Activated naive CD4-positive, alpha-beta T cell treated with anti-CD3 and anti-CD28 coated beads, Interleukin-2, amount 50 U/mL, for 16 hours (primary cell): ENCODE data around the gene RNU6-9.
"Not testable (repeated sequence)": the region's sequence is repeated elsewhere in the genome, so short reads cannot be mapped to it uniquely, and the experiment has no call there.

Source experiments
- DNase-seq: peaks from one replicate; pipeline ENCODE4 v3.0.0-alpha.2; 2020

Gene RNU6-9

DNA sequence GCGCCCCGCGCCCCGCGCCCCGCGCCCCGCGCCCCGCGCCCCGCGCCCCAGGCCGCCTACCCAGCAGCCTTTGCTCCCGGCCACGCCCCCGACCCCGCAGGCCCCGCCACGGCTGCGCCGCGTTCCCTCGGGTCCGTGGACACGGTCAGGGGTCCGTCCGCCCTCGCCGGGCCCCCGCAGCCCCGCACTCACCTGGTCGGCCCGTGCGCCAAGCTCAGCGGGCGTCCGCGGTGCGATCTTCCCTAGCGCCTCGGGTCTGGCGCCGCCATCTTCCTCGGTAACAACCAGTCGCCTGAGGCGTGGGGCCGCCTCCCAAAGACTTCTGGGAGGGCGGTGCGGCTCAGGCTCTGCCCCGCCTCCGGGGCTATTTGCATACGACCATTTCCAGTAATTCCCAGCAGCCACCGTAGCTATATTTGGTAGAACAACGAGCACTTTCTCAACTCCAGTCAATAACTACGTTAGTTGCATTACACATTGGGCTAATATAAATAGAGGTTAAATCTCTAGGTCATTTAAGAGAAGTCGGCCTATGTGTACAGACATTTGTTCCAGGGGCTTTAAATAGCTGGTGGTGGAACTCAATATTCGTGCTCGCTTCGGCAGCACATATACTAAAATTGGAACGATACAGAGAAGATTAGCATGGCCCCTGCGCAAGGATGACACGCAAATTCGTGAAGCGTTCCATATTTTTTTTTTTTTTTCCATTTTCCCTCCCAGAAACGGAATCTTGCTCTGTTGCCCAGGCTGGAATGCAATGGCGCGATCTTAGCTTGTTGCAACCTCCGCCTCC is at the start of gene RNU6-9, which contains the start of gene MED16:
TSS of gene RNU6-9 (plus strand) at position 591 of the 796 bp plus-strand sequence.
TSS of gene MED16 (minus strand) at position 294 of the 796 bp plus-strand sequence. CDS start 2,056 bp downstream, outside the sequence.
- DNase-seq, result peak; percentile 90

DNA sequence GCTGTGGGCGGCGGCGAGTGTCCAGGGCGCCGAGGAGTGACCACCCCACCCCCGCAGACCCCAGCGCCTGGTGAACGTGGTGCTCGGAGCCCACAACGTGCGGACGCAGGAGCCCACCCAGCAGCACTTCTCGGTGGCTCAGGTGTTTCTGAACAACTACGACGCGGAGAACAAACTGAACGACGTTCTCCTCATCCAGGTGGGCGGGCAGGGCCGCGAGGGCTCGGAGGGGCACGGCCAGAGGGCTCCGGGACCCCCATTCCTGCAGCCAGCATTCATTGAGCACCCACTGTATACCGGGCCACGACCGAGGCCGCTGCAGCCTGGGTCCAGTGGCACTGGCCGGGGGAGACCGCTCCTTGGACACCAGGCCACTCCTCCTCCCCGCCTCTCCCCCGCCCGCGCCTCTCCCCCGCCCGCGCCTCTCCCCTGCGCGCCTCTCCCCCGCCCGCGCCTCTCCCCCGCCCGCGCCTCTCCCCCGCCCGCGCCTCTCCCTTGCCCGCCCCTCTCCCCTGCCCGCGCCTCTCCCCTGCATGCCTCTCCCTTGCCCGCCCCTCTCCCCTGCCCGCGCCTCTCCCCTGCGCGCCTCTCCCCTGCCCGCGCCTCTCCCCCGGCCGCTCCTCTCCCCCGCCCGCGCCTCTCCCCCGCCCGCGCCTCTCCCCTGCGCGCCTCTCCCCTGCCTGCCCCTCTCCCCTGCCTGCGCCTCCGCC is 49.3 kb upstream of the RNU6-9 start:
- no peak for DNase-seq

- DNase-seq, result no peak
Measured at GRCh38 chr19:844546-844971, 48.7 kb upstream of the RNU6-9 start.

DNA sequence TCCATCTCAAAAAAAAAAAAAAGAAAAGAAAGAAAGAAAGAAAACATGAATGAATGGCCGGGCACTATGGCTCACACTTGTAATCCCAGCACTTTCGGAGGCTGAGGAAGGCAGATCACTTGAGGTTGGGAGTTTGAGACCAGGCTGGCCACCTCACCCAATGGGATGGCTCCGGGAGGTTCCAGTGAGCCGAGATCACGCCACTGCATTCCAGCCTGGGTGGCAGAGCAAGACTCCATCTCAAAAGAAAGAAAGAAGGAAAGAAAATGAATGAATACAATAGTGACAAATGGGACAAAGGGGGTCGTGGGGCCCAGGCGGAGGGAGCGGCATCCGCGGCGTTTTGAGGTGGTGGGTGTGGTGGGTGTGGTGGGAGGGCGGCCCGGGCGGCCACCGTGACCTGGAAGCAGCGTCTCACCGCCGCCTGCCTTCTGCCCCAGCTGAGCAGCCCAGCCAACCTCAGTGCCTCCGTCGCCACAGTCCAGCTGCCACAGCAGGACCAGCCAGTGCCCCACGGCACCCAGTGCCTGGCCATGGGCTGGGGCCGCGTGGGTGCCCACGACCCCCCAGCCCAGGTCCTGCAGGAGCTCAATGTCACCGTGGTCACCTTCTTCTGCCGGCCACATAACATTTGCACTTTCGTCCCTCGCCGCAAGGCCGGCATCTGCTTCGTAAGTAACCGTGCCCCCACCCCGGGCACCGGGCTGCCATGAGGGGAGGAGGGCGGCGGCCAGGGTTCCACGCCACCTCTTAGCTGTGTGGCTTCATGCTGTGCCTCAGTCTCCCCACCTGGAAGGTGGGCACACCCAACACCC is 47.4 kb upstream of the RNU6-9 start:
- no peak for DNase-seq

DNA sequence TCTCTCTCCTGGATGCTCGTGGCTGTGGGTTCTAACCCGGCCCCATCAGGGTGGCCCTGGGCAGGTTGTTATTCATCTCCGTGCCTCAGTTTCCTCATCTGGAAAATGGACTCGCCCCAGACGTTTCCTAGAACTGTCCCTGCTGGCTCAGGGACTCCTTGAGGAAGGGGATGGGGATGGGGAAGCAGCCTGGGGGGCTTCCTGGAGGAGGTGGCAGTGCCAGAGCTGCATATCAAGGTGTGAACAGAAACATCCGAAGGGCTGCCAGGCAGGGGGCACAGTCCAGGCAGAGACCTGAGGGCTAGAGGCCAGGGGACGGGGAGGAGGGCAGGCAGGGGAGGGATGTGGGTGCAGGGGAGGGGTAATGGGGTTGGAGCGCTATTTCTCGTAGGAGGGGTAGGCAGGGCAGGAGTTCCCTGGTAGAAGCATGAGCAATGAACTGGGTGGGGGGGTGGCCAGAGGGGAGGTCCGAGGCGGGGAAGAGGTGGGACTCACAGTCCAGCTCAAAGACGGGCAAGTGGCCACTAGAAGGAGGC is 44.8 kb upstream of the RNU6-9 start:
- no peak for DNase-seq

DNA sequence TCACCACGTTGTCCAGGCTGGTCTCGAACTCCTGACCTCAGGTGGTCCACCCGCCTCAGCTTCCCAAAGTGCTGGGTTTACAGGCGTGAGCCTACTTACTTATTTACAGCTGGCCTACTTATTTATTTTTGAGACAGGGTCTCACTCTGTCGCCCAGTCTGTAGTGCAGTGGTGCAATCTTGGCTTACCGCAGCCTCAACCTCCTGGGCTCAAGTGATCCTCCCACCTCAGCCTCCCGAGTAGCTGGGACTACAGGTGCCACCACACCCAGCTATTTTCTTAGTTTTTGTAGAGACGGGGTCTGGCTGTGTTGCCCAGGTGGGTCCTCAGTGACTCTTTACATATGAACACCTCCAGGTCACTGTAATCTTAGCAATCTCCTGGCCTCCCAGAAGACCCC is 44.1 kb upstream of the RNU6-9 start:
- not testable (repeated sequence) for DNase-seq

DNA sequence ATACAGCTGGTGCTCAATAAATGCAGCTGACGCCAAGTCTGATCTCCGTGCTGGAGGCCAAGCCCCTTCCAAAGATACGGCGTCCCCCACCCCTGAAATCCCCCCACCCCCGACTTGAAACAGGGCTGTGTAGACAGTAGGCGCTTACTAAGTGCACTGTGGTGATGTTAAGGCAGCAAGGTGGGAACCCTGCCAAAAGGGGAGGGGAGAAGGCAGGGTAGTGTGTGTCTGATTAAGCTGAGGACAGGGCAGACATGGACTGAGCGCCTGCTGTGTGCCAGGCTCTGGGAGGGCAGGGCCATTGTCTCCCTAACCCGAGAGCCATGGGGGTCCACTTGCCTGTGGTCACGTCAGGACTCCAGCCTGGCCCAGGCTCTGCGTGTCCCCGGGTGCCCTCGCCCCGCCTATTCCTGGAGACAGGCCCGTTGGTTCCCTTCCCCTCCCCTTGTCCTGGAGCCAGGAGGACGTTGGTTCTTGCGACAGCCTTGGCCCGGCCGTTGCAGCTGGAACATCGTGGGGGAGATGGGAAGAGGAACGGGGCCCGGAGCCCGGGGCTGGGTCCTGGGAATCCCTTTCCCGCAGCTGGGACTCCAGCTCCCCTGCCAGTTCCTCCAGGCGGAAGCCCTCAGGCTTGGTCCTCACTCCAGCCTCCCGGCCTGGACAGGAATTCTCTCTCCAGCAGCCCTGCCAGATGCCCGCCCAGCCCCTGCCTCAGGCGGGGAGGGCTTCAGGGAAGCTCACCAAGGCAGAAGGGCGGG is 42.9 kb upstream of the RNU6-9 start:
- DNase-seq, result no peak

- no peak for DNase-seq
Measured at GRCh38 chr19:850979-851335, 42.3 kb upstream of the RNU6-9 start.

DNA sequence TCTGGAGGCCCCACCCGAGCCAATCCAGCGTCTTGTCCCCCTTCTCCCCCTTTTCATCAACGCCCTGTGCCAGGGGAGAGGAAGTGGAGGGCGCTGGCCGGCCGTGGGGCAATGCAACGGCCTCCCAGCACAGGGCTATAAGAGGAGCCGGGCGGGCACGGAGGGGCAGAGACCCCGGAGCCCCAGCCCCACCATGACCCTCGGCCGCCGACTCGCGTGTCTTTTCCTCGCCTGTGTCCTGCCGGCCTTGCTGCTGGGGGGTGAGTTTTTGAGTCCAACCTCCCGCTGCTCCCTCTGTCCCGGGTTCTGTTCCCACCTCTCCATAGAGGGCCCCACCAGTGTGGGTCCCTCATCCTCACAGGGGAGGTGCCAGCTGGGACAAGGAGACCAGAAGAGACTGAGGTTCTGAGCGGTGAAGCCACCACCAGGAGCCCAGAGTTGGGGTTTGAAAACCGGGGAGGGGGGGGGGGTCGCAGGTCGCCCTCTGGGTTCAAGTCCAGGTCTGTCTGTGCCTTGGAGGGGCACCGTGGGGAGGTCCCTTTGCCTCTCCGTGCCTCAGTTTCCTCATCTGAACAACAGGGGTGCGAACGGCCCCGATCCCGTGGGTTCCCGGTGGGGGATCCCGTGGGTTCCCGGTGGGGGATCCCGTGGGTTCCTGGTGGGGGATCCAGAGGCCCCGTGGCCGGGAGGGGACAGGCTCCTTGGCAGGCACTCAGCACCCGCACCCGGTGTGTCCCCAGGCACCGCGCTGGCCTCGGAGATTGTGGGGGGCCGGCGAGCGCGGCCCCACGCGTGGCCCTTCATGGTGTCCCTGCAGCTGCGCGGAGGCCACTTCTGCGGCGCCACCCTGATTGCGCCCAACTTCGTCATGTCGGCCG is 40.9 kb upstream of the RNU6-9 start, which contains the start of gene ELANE:
TSS of gene ELANE (plus strand) at position 168 of the 878 bp plus-strand sequence. CDS start at position 194, 26 bp downstream.
- DNase-seq, result no peak

- no peak for DNase-seq
Measured at GRCh38 chr19:853014-853585, 40.2 kb upstream of the RNU6-9 start.

DNA sequence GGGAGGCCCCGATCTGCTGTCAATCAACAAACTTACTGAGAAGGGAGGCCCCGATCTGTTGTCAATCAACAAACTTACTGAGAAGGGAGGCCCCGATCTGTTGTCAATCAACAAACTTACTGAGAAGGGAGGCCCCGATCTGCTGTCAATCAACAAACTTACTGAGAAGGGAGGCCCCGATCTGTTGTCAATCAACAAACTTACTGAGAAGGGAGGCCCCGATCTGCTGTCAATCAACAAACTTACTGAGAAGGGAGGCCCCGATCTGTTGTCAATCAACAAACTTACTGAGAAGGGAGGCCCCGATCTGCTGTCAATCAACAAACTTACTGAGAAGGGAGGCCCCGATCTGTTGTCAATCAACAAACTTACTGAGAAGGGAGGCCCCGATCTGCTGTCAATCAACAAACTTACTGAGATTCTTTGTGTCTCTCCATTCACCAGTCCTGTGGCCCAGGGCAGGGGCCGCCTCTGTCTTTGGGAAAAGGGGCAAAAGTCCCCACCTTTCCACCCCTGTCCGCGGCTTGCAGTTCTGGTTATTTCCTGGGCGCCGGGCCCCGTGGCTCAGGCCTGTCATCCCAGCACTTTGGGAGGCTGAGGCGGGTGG is 39.6 kb upstream of the RNU6-9 start:
- not testable (repeated sequence) for DNase-seq

DNA sequence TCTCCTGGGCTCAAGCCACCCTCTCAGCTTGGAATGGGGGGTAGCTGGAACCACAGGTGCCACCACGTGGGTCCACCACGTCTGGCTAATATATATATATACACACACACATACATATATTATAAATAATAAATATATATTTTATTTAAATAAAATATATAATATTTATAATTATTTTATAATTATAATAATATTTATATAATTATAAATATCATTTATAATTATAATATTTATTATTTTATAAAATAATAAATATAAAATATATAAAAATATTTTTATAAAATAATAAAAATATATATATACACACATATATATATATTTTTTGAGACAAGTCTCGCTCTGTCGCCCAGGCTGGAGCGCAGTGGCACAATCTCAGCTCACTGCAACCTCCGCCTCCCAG is 38.7 kb upstream of the RNU6-9 start:
- DNase-seq, result no peak

DNA sequence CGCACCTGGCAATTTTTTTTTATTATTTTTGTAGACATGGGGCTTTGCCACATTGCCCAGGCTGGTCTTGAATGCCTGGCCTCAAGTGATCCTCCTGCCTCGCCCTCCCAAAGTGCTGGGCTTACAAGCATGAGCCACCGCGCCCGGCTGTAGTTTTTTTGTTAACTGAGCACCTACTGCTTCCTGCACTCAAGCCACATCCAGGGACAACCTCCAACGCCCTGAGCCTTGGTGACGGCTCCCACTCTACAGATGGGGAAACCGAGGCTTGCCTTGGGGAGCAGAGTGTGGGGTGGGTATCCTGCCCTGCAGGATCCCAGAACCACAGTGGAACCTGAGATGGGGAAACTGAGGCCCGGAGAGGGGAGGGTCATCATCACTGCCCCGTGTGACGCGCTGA is 38.1 kb upstream of the RNU6-9 start:
- no peak for DNase-seq

GRCh38 chr19:855566-856120 is 37.6 kb upstream of the RNU6-9 start:
- no peak for DNase-seq

DNA sequence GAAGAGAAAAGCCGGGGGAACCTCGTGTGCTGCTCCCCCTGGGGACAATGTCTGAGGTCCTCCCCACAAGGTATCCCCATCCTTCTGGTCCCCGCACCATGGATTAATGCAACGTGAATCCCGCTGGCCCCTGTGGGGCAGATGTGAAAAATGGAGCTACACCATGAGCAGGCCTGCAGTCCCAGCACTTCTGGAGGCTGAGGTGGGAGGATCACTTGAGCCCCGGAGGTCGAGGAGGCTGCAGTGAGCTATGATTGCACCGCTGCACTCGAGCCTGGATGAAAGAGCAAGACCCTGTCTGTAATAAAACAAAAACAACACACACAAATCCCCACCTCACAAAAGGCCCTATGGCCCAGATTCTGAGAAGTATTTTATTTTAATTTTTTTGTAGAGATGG is 35.0 kb upstream of the RNU6-9 start:
- no peak for DNase-seq

GRCh38 chr19:858868-859843 is 34.1 kb upstream of the RNU6-9 start, which contains the start of gene CFD:
Gene CFD (plus strand): TSS chr19:859664. CDS start chr19:859690, 26 bp downstream.
- no peak for DNase-seq

GRCh38 chr19:861141-861755 is 32.0 kb upstream of the RNU6-9 start:
- DNase-seq, result no peak
